Gastrocnemius medialis (tissue), 4 donors: ENCODE measurements around the gene DIAPH1. TPM values are rescaled to one million over a fixed set of nuclear protein-coding genes. Genes with fewer than 3 reads are reported as not detected.
A peak's percentile ranks its signal among the peaks of the same experiment; 100 is the strongest.

Source experiments
- ATAC-seq, 2 donors: fragments of 150-250 bp; one replicate each; pipeline ENCODE4 v1.9.1; 2016
- DNase-seq, 2 donors: peaks; one replicate each; pipeline ENCODE4 v3.0.0-alpha.2; 2019
- H3K27ac ChIP-seq, 4 donors: fragments of 200-600 bp; sonication (generic); 1 replicate in 1 of 4; 2 replicates in 3 of 4; pipeline ENCODE4 v1.5.1; 2016 to 2018; ENCODE audit warnings: mild to moderate bottlenecking in 2 of 4, moderate library complexity in 1 of 4
- H3K27me3 ChIP-seq, 3 donors: fragments of 200-600 bp; sonication (generic) in 2 of 3; 1 replicate in 1 of 3; 2 replicates in 2 of 3; pipeline versions ENCODE4 v1.5.1 to v1.6.0; 2016 to 2019; ENCODE audit warnings: mild to moderate bottlenecking in 1 of 3, moderate library complexity in 1 of 3
- H3K36me3 ChIP-seq, 2 donors: fragments of 200-600 bp; sonication (generic) in 1 of 2; one replicate each; pipeline ENCODE4 v1.5.1; 2017 to 2018
- H3K4me1 ChIP-seq, 2 donors: fragments of 200-600 bp; sonication (generic) in 1 of 2; one replicate each; pipeline ENCODE4 v1.5.1; 2016 to 2017; ENCODE audit warnings: mild to moderate bottlenecking in 2 of 2
- H3K4me3 ChIP-seq, 4 donors: fragments of 200-600 bp; sonication (generic) in 3 of 4; 1 replicate in 1 of 4; 2 replicates in 3 of 4; pipeline ENCODE4 v1.5.1; 2016 to 2019; ENCODE audit warnings: mild to moderate bottlenecking in 2 of 4
- H3K9me3 ChIP-seq, 3 donors: fragments of 200-600 bp; sonication (generic) in 2 of 3; 1 replicate in 1 of 3; 2 replicates in 2 of 3; pipeline ENCODE4 v1.5.1; 2016 to 2019
- CTCF ChIP-seq, 5 experiments: fragments of 450-650 bp in 3 of 5; fragments of 200-600 bp in 2 of 5; sonication (generic) in 2 of 5; IDR thresholded peaks in 4 of 5; conservative IDR thresholded peaks in 1 of 5; 1 replicate in 4 of 5; 2 replicates in 1 of 5; pipeline ENCODE4 v1.5.1; 2016 to 2019; ENCODE audit warnings: antibody characterized with exemption in 5 of 5, mild to moderate bottlenecking in 3 of 5, moderate library complexity in 3 of 5
- POLR2A ChIP-seq, 2 donors: fragments of 450-650 bp; IDR thresholded peaks; one replicate each; pipeline ENCODE4 v1.6.1; 2017; ENCODE audit warnings: antibody characterized with exemption in 2 of 2, mild to moderate bottlenecking in 2 of 2, moderate library complexity in 2 of 2
- in situ Hi-C, 4 donors: fragments of 200-750 bp; cut with MboI; loops; one replicate each; pipeline versions ENCODE4 v1.15.0 to v1.8.0; 2017; ENCODE audit warnings: low sequenced_read_pairs in 4 of 4
- intact Hi-C: fragments of 100-400 bp; cut with DNase I; formaldehyde crosslinking; loops from one replicate; pipeline ENCODE4 v1.15.1; 2023; ENCODE audit warnings: low total_unique reads
- total RNA-seq, 4 donors: library from RNA; depleted of rRNA; stranded (reverse); fragments of >200 nt; gene quantifications; one replicate each; pipeline versions ENCODE4 v1.1.0 to v1.2.3, GENCODE V29; 2016

The DIAPH1 gene
- total RNA-seq, 4 donors from 2014 or later, result 98.3 to 324 (median 214) TPM

DNA sequence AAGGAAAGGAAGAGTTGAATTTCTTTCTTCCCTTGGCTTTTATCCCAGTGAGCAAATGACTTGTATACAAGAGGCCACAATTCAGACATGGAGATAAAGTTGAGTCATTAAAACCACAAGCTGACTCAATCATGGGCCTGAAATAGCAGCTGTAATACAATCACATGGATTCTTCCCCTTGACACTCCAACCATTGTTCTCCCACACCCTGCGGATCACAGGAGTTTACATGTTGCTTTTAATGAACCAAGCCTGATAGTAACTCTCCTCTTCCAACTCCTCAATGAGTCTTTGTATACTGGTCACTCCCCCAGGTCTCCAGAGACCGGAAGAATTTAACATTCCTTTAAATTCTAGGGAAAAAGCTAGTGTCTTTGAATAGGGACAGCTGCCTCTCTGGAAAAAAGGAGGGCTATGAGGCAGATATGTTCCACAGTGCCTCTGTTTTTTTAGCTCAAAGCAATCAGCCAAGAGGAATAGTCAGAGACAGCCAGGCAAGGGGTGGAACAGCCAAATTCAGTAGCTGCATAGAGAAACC lies 97.5 kb downstream of the DIAPH1 start:
- ATAC-seq, result peak; percentile 81 to 91
- DNase-seq, result peak; percentile 59 to 62
- peak in 1 of 2 donors; percentile 38 for TF ChIP-seq POLR2A (IDR thresholded peaks at IDR 0.05)
- TF ChIP-seq CTCF (IDR thresholded peaks at IDR 0.05 in 4 of 5, conservative IDR thresholded peaks at IDR 0.05 in 1 of 5), result no peak
- no peaks in the 10 kb centered on the region for H3K9me3 ChIP-seq
- in situ Hi-C loops, result loop anchor here in 1 of 4 donors (5.0 kb wide), 2 partner anchors 41 to 44 kb away; partner anchors contain the start of gene PCDHGC3
- intact Hi-C loops, result loop anchor here (5.0 kb wide), 2 partner anchors 96 to 1876 kb away; partner anchors contain the start of gene DIAPH1
- H3K36me3 ChIP-seq, result peaks cover 0 to 37% of the 10 kb centered on the region in 2 donors
- H3K4me3 ChIP-seq, result no peak overlapping the region
- peaks cover 80 to 91% of the 10 kb centered on the region in 2 donors for H3K4me1 ChIP-seq
- H3K27me3 ChIP-seq, result no peaks in the 10 kb centered on the region
- H3K27ac ChIP-seq, result peak overlapping the region; percentile 87 to 92 (median 90)

DNA sequence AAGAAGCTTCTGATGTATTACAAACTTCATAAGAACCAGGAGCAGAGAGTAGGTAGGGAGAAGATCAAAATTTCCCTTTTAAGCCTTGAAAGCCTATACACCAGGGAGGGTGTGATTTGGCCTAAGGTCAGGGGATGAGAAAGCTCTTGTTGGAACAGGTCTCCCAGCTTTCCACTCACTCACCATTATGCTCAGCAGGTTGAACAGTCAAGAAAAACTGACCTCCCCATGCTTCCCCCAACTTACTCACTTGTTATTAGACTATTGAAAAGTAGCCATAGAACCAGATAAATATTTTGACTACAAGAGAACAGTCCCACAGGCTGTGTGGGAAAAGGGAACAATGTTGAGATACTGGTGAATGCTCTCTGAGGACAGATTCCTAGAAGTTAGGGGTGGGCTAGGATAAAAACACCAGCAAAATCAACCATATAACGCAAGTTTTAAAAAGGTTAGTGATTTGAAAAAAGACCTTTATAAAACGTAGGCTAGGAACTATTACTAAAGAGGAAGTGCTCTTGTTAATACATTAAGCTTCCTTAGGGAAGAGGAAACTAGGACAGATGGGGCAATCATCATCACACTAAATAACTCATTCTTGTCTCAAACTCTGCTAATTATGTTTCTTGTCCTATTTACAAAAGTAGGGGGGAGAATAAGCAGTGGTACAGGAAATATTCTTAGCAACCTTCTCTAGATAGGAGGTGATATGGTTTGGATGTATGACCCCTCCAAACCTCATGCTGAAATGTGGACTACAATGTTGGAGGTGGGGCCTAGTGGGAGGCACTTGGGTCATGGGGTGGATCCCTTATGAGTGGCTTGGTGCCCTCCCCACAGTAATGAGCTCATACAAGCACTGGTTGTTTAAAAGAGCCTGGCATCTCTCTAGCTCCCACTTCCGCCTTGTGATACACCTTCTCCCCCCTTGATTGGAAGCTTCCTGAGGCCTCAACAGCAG lies 98.9 kb downstream of the DIAPH1 start:
- H3K4me3 ChIP-seq, result no peak overlapping the region
- no peak for ATAC-seq
- in situ Hi-C loops, result loop anchor here in 1 of 4 donors (5.0 kb wide), 2 partner anchors 42 to 43 kb away; partner anchors contain the start of gene PCDHGC3
- H3K4me1 ChIP-seq, result peaks cover 95 to 97% of the 10 kb centered on the region in 2 donors
- H3K9me3 ChIP-seq, result no peaks in the 10 kb centered on the region
- TF ChIP-seq CTCF (IDR thresholded peaks at IDR 0.05 in 4 of 5, conservative IDR thresholded peaks at IDR 0.05 in 1 of 5), result no peak
- no peak for TF ChIP-seq POLR2A (IDR thresholded peaks at IDR 0.05)
- H3K36me3 ChIP-seq, result peaks cover 0 to 30% of the 10 kb centered on the region in 2 donors
- H3K27me3 ChIP-seq, result no peaks in the 10 kb centered on the region
- H3K27ac ChIP-seq, result peak overlapping the region; percentile 87 to 92 (median 90)
- DNase-seq, result no peak
- intact Hi-C loops, result loop anchor here (5.0 kb wide), 2 partner anchors 97 to 1877 kb away; partner anchors contain the start of gene DIAPH1

- intact Hi-C loops, result no loop called here
- peaks cover 97 to 99% of the 10 kb centered on the region in 2 donors for H3K4me1 ChIP-seq
- in situ Hi-C loops, result no loop called here
- no peak overlapping the region for H3K4me3 ChIP-seq
- no peak for TF ChIP-seq POLR2A (IDR thresholded peaks at IDR 0.05)
- no peak for TF ChIP-seq CTCF (IDR thresholded peaks at IDR 0.05 in 4 of 5, conservative IDR thresholded peaks at IDR 0.05 in 1 of 5)
- no peaks in the 10 kb centered on the region for H3K27me3 ChIP-seq
- H3K27ac ChIP-seq, result peak overlapping the region; percentile 87 to 92 (median 90)
- H3K9me3 ChIP-seq, result no peaks in the 10 kb centered on the region
- H3K36me3 ChIP-seq, result peaks cover 0 to 24% of the 10 kb centered on the region in 2 donors
- ATAC-seq (no peak), DNase-seq (peak in 1 of 2 donors; percentile 49)
Measured at GRCh38 chr5:141518618-141519015, 100.2 kb downstream of the DIAPH1 start.

- H3K27ac ChIP-seq, result peak overlapping the region; percentile 87 to 92 (median 90)
- ATAC-seq, result no peak
- TF ChIP-seq POLR2A (IDR thresholded peaks at IDR 0.05) (no peak), CTCF (IDR thresholded peaks at IDR 0.05 in 4 of 5, conservative IDR thresholded peaks at IDR 0.05 in 1 of 5) (no peak)
- H3K27me3 ChIP-seq, result no peaks in the 10 kb centered on the region
- H3K4me3 ChIP-seq, result no peak overlapping the region
- peak in 1 of 2 donors; percentile 28 for DNase-seq
- intact Hi-C loops, result no loop called here
- no peaks in the 10 kb centered on the region for H3K9me3 ChIP-seq
- peaks cover 0 to 18% of the 10 kb centered on the region in 2 donors for H3K36me3 ChIP-seq
- in situ Hi-C loops, result no loop called here
- H3K4me1 ChIP-seq, result peaks cover 98% of the 10 kb centered on the region in 2 donors
Measured at GRCh38 chr5:141517880-141518617, 100.8 kb downstream of the DIAPH1 start.
